Measurements from ENCODE around the gene C1orf122. TPM values are rescaled to one million over a fixed set of nuclear protein-coding genes. Genes with fewer than 3 reads are reported as not detected.

C1orf122 gene
- total and polyA plus RNA-seq, 10 of the 15 experiments (the other 5 are each of a cell fraction or from before 2014, with no cell fraction given), result 1.6 to 35.8 (median 14.8) TPM

DNA sequence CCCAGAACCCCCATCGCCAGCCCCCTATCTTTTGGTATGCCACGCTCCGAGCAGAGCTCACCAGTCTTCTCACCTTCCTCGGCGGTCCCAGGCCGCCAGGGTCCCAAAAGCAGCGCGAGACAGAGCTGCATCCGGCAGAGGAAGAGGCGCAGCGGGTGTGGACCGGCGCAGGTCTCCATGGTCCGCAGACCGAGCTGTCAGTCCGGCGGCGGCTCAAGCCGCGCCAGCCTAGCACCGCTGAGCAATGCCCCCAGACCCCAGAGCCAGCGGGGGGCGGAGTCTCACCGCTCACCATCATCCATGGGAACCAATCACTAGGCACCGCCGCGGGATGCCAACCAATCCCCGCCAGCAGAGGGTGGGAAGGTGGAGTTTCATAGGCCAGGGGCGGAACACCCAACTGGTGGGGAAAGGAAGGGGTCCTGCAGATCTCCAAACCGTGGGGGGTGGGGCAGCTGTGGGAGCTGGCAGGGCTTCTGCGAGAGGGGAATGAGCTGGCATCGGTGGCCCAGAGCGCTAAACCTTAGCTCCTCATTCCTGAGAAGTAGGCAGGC is 42.6 kb upstream of the C1orf122 start, which contains the start of gene EPHA10:
Gene EPHA10, minus strand, starts transcription at position 233 of the 554 bp plus-strand sequence. Its CDS starts 54 bp downstream, at position 179.
- H3K36me3 ChIP-seq (ENCODE audit: control insufficient read depth in 2 of 2, insufficient read depth in 2 of 2, low read length in 1 of 2), result no peaks in the 10 kb centered on the region
- SMC1A ChIA-PET (ENCODE audit: uncharacterized antibody, unreplicated experiment), result interaction anchor here (0.8 to 0.9 kb wide), 2 partner anchors 8 to 76 kb away, joined by 3 to 4 read pairs; no protein-coding TSS in a partner anchor
- peak within 1 kb of the TSS; percentile 18; the same call in 1 of the 2 replicates for H3K4me3 ChIP-seq
- no peaks in the 10 kb centered on the region; the same call in 2 of the 3 replicates for H3K9me3 ChIP-seq (replicated peaks; ENCODE audit: control insufficient read depth, insufficient read depth, low read length)
- H3K27me3 ChIP-seq (replicated peaks in 1 of 2; ENCODE audit: control insufficient read depth in 2 of 2, insufficient read depth in 2 of 2, low read length in 1 of 2), result peaks cover 5 to 14% of the 10 kb centered on the region in 2 experiments; a peak in 3 of 4 replicates
- 46% methylated on average over 32 of the region's 33 CpGs for WGBS (ENCODE audit: insufficient coverage, insufficient replicate concordance, low lambda C conversion rate, missing lambda C conversion rate)
- no peak within 1 kb of the TSS for H3K9ac ChIP-seq (ENCODE audit: control insufficient read depth, insufficient read depth, low read length)
- H4K20me1 ChIP-seq (ENCODE audit: control insufficient read depth, insufficient read depth), result no peaks in the 10 kb centered on the region
- POLR2A ChIA-PET, result interaction anchor here (1.2 kb wide), 1 partner anchor 91 kb away, joined by 4 read pairs; no protein-coding TSS in a partner anchor
- peak within 1 kb of the TSS; percentile 21; the same call in 1 of the 2 replicates for H3K4me2 ChIP-seq (ENCODE audit: control insufficient read depth, insufficient read depth)
- in situ Hi-C loops (cut with MboI) (no loop called here), intact Hi-C loops (cut with micrococcal nuclease; ENCODE audit: unreplicated experiment) (no loop called here)
- no peaks in the 10 kb centered on the region for H3K4me1 ChIP-seq (ENCODE audit: control insufficient read depth, insufficient read depth, low read length)
- H3K27ac ChIP-seq (ENCODE audit: control insufficient read depth, insufficient read depth), result no peak within 1 kb of the TSS
- TF ChIP-seq KDM1A (IDR thresholded peaks at IDR 0.05; ENCODE audit: borderline replicate concordance) (no peak), HSF1 (IDR thresholded peaks at IDR 0.05; ENCODE audit: low read depth, low read length) (no peak), GATAD2B (conservative IDR thresholded peaks at IDR 0.05; ENCODE audit: low read depth) (no peak), MYB (IDR thresholded peaks at IDR 0.05; ENCODE audit: borderline replicate concordance, low read depth, low read length) (no peak), JUND (IDR thresholded peaks at IDR 0.05; ENCODE audit: low read depth, low read length) (no peak), CHD2 (IDR thresholded peaks at IDR 0.05; ENCODE audit: borderline replicate concordance, low read depth, low read length) (no peak), RFX5 (IDR thresholded peaks at IDR 0.05; ENCODE audit: low read depth, low read length) (no peak), SREBF2 (IDR thresholded peaks at IDR 0.05; ENCODE audit: low read length) (no peak), SIX5 (IDR thresholded peaks at IDR 0.05; ENCODE audit: low read depth, low read length, severe bottlenecking) (no peak), CBX3 (IDR thresholded peaks at IDR 0.05; ENCODE audit: borderline replicate concordance, low read depth) (no peak), ETV6 (conservative IDR thresholded peaks at IDR 0.05 in 1 of 2, IDR thresholded peaks at IDR 0.05 in 1 of 2; ENCODE audit: borderline replicate concordance in 1 of 2, low read depth in 1 of 2) (no peak), ZNF24 (IDR thresholded peaks at IDR 0.05) (no peak), NFXL1 (IDR thresholded peaks at IDR 0.05; ENCODE audit: borderline replicate concordance) (no peak)
- no TSS peak for BruUV-seq (replicated peaks)
- H3K79me2 ChIP-seq (ENCODE audit: control insufficient read depth, insufficient read depth, low read length), result no peaks in the 10 kb centered on the region
- CTCF ChIA-PET, result interaction anchor here (1.7 kb wide), 1 partner anchor 83 kb away, joined by 6 read pairs; no protein-coding TSS in a partner anchor
- no peak for FAIRE-seq
- RAD21 ChIA-PET (ENCODE audit: unreplicated experiment), result interaction anchor here (1.8 kb wide), 1 partner anchor 83 kb away, joined by 4 read pairs; no protein-coding TSS in a partner anchor
- no peak within 1 kb of the TSS for H2AFZ ChIP-seq (ENCODE audit: control insufficient read depth, low read depth, low read length)
- DNase-seq (ENCODE audit: low read depth, low spot score), result no peak
- no peak; the same call in 2 of the 3 replicates for ATAC-seq
